GM18907 (cell line): ENCODE measurements around the gene CRNKL1.

Experiments
- ATAC-seq: cut with Tn5 transposase; IDR thresholded peaks from one replicate; pipeline ENCODE4 v1.9.1; 2021; ENCODE audit warnings: mild to moderate bottlenecking, moderate library complexity; ENCODE audit not compliant: unreplicated experiment

Gene CRNKL1

DNA sequence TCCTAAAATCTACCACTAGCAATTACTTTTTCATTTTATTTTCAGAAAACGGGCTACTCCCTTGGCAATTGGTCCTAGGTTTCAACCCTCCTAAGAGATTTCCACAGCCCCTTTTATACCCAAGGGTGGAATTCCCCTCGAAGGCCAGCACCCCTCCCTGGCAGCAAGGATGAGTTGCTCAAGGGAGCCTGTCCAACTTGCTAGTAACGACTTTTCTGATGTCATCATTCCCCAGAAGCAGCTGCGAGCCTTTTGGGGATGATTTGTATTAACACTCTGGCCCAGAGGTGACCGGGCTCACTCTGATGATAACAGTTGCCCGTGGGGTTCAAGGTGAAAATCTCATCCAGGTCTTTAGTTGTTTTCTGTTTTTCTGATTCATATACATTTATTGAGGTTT lies 65.8 kb downstream of the CRNKL1 start:
- ATAC-seq: no peak
